ENCODE results near the gene EPM2A.

GRCh38 chr6:145729887-145730286 is 5.4 kb downstream of the EPM2A start:
- TF ChIP-seq CTCF (conservative IDR thresholded peaks at IDR 0.05) (no peak), ZFX (IDR thresholded peaks at IDR 0.05) (no peak)

All from C4-2B (cell line).